Mammary epithelial cell (primary cell): ENCODE data around the gene BLOC1S5.

Source experiments
- CTCF ChIP-seq, 2 donors: IDR thresholded peaks in 1 of 2; conservative IDR thresholded peaks in 1 of 2; 2 replicates each; pipeline ENCODE4 v1.5.1; 2011 to 2012; ENCODE audit warnings: inconsistent platforms in 2 of 2, low read length in 2 of 2, mild to moderate bottlenecking in 2 of 2, control low read depth in 1 of 2, low read depth in 1 of 2; ENCODE audit not compliant: insufficient read depth in 1 of 2; ENCODE audit errors: extremely low read depth in 1 of 2
- EZH2 ChIP-seq: IDR thresholded peaks from 2 replicates; pipeline ENCODE4 v1.6.1; 2012; ENCODE audit warnings: low read length, inconsistent platforms, borderline replicate concordance

GRCh38 chr6:8079126-8079525 is 14.9 kb upstream of the BLOC1S5 start:
- TF ChIP-seq CTCF (conservative IDR thresholded peaks at IDR 0.05 in 1 of 2, IDR thresholded peaks at IDR 0.05 in 1 of 2; ENCODE audit: extremely low read depth in 1 of 2, insufficient read depth in 1 of 2, low read depth in 1 of 2, low read length in 2 of 2) (no peak), EZH2 (no peak)
